Measurements from ENCODE around the gene PUDP.
"Not testable (repeated sequence)": the region's sequence is repeated elsewhere in the genome, so short reads cannot be mapped to it uniquely, and the experiment has no call there.

DNA sequence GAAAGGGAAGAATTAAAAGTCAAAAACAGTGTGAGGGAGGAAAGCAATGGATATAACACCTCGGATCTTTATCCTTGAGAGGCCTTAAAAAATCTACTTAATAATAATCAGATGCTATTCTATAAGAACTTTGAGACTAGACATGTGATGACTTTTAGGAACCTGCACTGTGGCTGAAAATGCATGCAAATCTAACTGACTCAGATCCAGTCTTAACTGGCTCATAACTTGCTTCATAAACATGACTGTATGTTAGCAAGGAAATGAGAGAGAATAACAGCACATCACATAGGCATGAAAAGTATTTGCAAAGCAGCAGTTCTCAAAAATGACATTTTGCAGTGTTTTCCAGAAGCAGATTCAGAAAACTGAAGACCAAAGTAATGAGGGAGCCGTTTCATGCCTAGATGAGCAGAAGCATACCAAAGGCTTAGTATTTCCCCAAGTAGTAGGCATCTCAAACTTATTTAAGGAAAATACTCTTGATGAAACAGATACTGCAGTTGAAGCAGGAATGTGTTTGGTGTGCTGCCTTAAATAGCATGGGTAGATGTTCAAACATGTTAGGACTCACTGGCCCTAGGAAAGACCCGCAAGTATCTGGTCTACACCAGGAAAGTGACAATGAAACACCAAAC, 104.0 kb downstream of the PUDP start:
- not testable (repeated sequence) for TF ChIP-seq POLR2A (IDR thresholded peaks at IDR 0.05; ENCODE audit: borderline replicate concordance, extremely low read depth, insufficient read depth, insufficient read length); ZBTB33 (IDR thresholded peaks at IDR 0.05; ENCODE audit: extremely low read depth, insufficient replicate concordance, low read length); CTCF (IDR thresholded peaks at IDR 0.05 in 2 of 3, conservative IDR thresholded peaks at IDR 0.05 in 1 of 3; ENCODE audit: borderline replicate concordance in 1 of 3, insufficient read depth in 1 of 3, low read depth in 2 of 3, low read length in 2 of 3); TCF7L2 (IDR thresholded peaks at IDR 0.05; ENCODE audit: borderline replicate concordance, extremely low read depth, insufficient read depth, insufficient read length); SRF (IDR thresholded peaks at IDR 0.05; ENCODE audit: low read depth); RAD21 (IDR thresholded peaks at IDR 0.05; ENCODE audit: low read depth); EZH2 (IDR thresholded peaks at IDR 0.05); SP1 (IDR thresholded peaks at IDR 0.05; ENCODE audit: low read depth); POLR2AphosphoS5 (IDR thresholded peaks at IDR 0.05; ENCODE audit: low read depth, low read length); ZNF274 (IDR thresholded peaks at IDR 0.05; ENCODE audit: low read depth, low read length); EZH2phosphoT487 (IDR thresholded peaks at IDR 0.05; ENCODE audit: borderline replicate concordance)
- TF ChIP-seq, protein P1, sequence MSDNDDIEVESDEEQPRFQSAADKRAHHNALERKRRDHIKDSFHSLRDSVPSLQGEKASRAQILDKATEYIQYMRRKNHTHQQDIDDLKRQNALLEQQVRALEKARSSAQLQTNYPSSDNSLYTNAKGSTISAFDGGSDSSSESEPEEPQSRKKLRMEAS (IDR thresholded peaks at IDR 0.05) = not testable (repeated sequence)
- TF ChIP-seq, protein P2, sequence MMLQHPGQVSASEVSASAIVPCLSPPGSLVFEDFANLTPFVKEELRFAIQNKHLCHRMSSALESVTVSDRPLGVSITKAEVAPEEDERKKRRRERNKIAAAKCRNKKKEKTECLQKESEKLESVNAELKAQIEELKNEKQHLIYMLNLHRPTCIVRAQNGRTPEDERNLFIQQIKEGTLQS (IDR thresholded peaks at IDR 0.05) = not testable (repeated sequence)
- TF ChIP-seq, protein P3, sequence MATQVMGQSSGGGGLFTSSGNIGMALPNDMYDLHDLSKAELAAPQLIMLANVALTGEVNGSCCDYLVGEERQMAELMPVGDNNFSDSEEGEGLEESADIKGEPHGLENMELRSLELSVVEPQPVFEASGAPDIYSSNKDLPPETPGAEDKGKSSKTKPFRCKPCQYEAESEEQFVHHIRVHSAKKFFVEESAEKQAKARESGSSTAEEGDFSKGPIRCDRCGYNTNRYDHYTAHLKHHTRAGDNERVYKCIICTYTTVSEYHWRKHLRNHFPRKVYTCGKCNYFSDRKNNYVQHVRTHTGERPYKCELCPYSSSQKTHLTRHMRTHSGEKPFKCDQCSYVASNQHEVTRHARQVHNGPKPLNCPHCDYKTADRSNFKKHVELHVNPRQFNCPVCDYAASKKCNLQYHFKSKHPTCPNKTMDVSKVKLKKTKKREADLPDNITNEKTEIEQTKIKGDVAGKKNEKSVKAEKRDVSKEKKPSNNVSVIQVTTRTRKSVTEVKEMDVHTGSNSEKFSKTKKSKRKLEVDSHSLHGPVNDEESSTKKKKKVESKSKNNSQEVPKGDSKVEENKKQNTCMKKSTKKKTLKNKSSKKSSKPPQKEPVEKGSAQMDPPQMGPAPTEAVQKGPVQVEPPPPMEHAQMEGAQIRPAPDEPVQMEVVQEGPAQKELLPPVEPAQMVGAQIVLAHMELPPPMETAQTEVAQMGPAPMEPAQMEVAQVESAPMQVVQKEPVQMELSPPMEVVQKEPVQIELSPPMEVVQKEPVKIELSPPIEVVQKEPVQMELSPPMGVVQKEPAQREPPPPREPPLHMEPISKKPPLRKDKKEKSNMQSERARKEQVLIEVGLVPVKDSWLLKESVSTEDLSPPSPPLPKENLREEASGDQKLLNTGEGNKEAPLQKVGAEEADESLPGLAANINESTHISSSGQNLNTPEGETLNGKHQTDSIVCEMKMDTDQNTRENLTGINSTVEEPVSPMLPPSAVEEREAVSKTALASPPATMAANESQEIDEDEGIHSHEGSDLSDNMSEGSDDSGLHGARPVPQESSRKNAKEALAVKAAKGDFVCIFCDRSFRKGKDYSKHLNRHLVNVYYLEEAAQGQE (IDR thresholded peaks at IDR 0.05; ENCODE audit: low read depth) = not testable (repeated sequence)

Measured in HCT116 (cell line).